Gastroesophageal sphincter (tissue), 4 donors: ENCODE measurements around the gene CACNA1C. TPM values are rescaled to one million over a fixed set of nuclear protein-coding genes. Genes with fewer than 3 reads are reported as not detected.
A peak's percentile ranks its signal among the peaks of the same experiment; 100 is the strongest.

Source experiments
- ATAC-seq: fragments of 150-250 bp; one replicate; pipeline ENCODE4 v1.9.1; 2016; ENCODE audit warnings: mild to moderate bottlenecking, moderate library complexity
- H3K27ac ChIP-seq, 4 donors: fragments of 200-600 bp; sonication (generic) in 3 of 4; 1 replicate in 3 of 4; 2 replicates in 1 of 4; pipeline ENCODE4 v1.5.1; 2016 to 2019
- H3K27me3 ChIP-seq: fragments of 200-600 bp; sonication (generic); one replicate; pipeline ENCODE4 v1.5.1; 2019
- H3K36me3 ChIP-seq, 2 donors: fragments of 200-600 bp; sonication (generic); one replicate each; pipeline ENCODE4 v1.5.1; 2019; ENCODE audit warnings: control low read depth in 1 of 2
- H3K4me1 ChIP-seq, 3 donors: fragments of 200-600 bp; sonication (generic); 1 replicate in 2 of 3; 2 replicates in 1 of 3; pipeline ENCODE4 v1.5.1; 2016 to 2019; ENCODE audit warnings: control low read depth in 2 of 3
- H3K4me3 ChIP-seq, 2 donors: fragments of 200-600 bp; sonication (generic); one replicate each; pipeline ENCODE4 v1.5.1; 2019; ENCODE audit warnings: mild to moderate bottlenecking in 1 of 2, moderate library complexity in 1 of 2
- H3K9me3 ChIP-seq, 3 donors: fragments of 200-600 bp; sonication (generic); one replicate each; pipeline ENCODE4 v1.5.1; 2017 to 2019; ENCODE audit warnings: control low read depth in 2 of 3
- EP300 ChIP-seq: sonication (generic); formaldehyde crosslinking; IDR thresholded peaks from one replicate; pipeline ENCODE4 v1.6.1; 2017; ENCODE audit warnings: antibody characterized with exemption, mild to moderate bottlenecking
- POLR2A ChIP-seq, 2 donors: fragments of 450-650 bp; IDR thresholded peaks; one replicate each; pipeline ENCODE4 v1.6.1; 2017; ENCODE audit warnings: antibody characterized with exemption in 2 of 2, mild to moderate bottlenecking in 2 of 2, moderate library complexity in 1 of 2
- POLR2AphosphoS5 ChIP-seq: sonication (generic); formaldehyde crosslinking; IDR thresholded peaks from one replicate; pipeline ENCODE4 v1.6.1; 2017; ENCODE audit warnings: antibody characterized with exemption
- WGBS, 2 donors: methylation state at CpG; one replicate each; pipeline ENCODE4 v1.1.5; 2018; ENCODE audit warnings: low coverage in 1 of 2; 5-methylcytosine and 5-hydroxymethylcytosine counted together
- total RNA-seq, 4 donors: library from RNA; depleted of rRNA; stranded (reverse); fragments of >200 nt; gene quantifications; one replicate each; pipeline ENCODE4 v1.1.0, GENCODE V29; 2016
- TF ChIP-seq, protein P1 (sequence below), 4 experiments: fragments of 200-600 bp in 2 of 4; fragments of 450-650 bp in 2 of 4; sonication (generic) in 1 of 4; IDR thresholded peaks; one replicate each; pipeline ENCODE4 v1.5.1; 2017 to 2019; ENCODE audit warnings: antibody characterized with exemption in 4 of 4, mild to moderate bottlenecking in 2 of 4, moderate library complexity in 2 of 4

The CACNA1C gene
- total RNA-seq, 4 donors from 2014 or later = 22.9 to 96.2 (median 41.4) TPM

DNA sequence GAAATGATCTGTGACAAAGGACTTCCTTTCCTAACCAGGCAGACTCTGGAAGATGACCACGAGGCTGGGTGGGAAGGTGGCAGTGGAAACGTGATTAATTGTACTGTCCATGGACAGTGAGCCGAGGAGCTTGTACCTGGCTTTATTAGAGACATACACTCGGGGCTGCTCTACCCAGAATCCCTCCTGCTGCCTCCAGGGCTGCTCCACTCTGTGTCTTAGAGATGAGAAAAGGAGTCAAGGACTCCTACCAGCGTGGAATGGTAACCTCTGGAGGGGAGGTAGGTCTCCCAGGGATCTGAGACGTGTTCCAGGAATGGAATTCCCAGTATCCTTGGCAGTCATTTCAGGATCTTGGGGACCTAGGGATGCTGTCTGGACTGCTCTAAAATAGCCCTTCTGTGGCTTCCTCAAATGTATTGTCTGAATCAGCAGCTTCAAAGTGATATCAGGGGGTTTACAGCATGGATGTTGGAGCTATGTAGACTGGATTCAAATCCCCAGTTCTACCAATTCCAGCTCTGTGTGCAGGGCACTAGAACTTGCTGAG lies 237.8 kb downstream of the CACNA1C start:
- Histone ChIP-seq H3K36me3 (no peaks in the 10 kb centered on the region), H3K9me3 (no peaks in the 10 kb centered on the region), H3K27ac (peak overlapping the region in 2 of 4 donors; percentile 19 to 39), H3K27me3 (no peaks in the 10 kb centered on the region), H3K4me1 (peaks cover 0 to 93% (median 24%) of the 10 kb centered on the region in 3 donors), H3K4me3 (no peak overlapping the region)
- 64% methylated on average over 4 of the region's 6 CpGs; no CpG with 5 or more reads in 1 of the 2 donors for WGBS, 2 donors
- TF ChIP-seq, protein P1, sequence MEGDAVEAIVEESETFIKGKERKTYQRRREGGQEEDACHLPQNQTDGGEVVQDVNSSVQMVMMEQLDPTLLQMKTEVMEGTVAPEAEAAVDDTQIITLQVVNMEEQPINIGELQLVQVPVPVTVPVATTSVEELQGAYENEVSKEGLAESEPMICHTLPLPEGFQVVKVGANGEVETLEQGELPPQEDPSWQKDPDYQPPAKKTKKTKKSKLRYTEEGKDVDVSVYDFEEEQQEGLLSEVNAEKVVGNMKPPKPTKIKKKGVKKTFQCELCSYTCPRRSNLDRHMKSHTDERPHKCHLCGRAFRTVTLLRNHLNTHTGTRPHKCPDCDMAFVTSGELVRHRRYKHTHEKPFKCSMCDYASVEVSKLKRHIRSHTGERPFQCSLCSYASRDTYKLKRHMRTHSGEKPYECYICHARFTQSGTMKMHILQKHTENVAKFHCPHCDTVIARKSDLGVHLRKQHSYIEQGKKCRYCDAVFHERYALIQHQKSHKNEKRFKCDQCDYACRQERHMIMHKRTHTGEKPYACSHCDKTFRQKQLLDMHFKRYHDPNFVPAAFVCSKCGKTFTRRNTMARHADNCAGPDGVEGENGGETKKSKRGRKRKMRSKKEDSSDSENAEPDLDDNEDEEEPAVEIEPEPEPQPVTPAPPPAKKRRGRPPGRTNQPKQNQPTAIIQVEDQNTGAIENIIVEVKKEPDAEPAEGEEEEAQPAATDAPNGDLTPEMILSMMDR (IDR thresholded peaks at IDR 0.05) = no peak
- TF ChIP-seq EP300 = no peak
- no peak for TF ChIP-seq POLR2A (IDR thresholded peaks at IDR 0.05)
- no peak for TF ChIP-seq POLR2AphosphoS5
- ATAC-seq = no peak

DNA sequence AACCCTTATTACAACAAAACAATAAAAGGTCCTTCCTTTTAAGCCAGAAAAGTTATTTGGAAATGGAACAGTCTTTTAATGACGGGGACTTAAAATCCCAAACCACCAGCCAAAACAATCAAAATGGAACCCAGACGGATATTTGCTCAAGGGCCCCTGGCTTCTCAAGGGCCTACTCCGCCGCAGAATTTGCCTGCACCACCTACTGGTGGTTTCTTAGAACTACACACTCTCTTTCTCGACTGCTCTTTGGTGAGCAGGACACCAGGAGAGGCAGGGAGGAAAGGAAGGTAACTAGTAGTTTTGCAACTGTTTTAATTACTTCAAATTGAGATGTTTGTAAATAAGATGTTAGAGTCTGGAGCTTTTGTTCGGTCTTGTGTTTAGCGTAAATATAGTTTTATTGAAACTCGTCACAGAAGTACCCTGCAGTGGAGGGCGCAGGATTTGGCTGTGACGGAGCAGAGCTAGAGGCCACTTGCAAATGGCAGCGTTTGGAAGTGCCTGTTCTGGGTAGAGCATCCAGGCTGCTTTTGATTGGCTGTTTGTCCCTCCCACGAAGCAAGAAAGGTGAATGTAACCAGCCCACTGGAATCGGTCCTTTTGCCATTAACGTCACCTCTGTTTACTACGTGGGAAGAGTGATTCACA lies 238.5 kb downstream of the CACNA1C start:
- no peaks in the 10 kb centered on the region for H3K9me3 ChIP-seq
- H3K27ac ChIP-seq = peak overlapping the region in 3 of 4 donors; percentile 26 to 39 (median 29)
- no peak for TF ChIP-seq POLR2A (IDR thresholded peaks at IDR 0.05)
- TF ChIP-seq EP300 = no peak
- TF ChIP-seq POLR2AphosphoS5 = no peak
- TF ChIP-seq, protein P1 (IDR thresholded peaks at IDR 0.05) = peak in 3 of 4 experiments; percentile 53 to 68 (median 63)
- H3K36me3 ChIP-seq = no peaks in the 10 kb centered on the region
- H3K27me3 ChIP-seq = no peaks in the 10 kb centered on the region
- peaks cover 0 to 93% (median 26%) of the 10 kb centered on the region in 3 donors for H3K4me1 ChIP-seq
- H3K4me3 ChIP-seq = no peak overlapping the region
- ATAC-seq = no peak
- 74 to 77% methylated on average over 13 to 15 of the region's 15 CpGs for WGBS, 2 donors

DNA sequence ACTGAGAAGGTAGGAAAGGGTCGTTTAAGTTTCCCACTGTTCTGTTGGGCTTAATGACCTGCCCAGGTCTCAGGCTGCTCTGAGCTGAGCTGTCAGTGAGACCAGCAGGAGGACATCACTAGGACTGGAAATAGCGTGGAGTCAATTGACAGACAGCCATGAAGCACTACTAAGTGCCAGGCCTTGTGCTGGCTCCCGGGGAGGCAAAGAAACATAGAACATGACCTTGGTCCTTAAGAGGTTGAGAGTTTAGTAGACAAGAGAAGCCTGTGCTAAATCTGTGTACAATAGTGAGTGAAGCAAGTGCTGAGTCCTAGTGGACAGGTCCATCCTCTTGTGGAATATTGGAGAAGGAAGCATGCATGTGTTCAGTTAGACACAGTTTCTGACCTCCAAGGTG lies 239.2 kb downstream of the CACNA1C start:
- Histone ChIP-seq H3K4me3 (no peak overlapping the region), H3K27ac (peak overlapping the region in 3 of 4 donors; percentile 26 to 51 (median 29)), H3K27me3 (no peaks in the 10 kb centered on the region), H3K36me3 (no peaks in the 10 kb centered on the region), H3K9me3 (no peaks in the 10 kb centered on the region), H3K4me1 (peaks cover 0 to 89% (median 21%) of the 10 kb centered on the region in 3 donors)
- ATAC-seq = no peak
- no peak for TF ChIP-seq EP300
- TF ChIP-seq, protein P1 (IDR thresholded peaks at IDR 0.05) = no peak
- TF ChIP-seq POLR2A (IDR thresholded peaks at IDR 0.05) = no peak
- no peak for TF ChIP-seq POLR2AphosphoS5
- WGBS, 2 donors = 72 to 74% methylated on average over 2 to 3 of the region's 3 CpGs

DNA sequence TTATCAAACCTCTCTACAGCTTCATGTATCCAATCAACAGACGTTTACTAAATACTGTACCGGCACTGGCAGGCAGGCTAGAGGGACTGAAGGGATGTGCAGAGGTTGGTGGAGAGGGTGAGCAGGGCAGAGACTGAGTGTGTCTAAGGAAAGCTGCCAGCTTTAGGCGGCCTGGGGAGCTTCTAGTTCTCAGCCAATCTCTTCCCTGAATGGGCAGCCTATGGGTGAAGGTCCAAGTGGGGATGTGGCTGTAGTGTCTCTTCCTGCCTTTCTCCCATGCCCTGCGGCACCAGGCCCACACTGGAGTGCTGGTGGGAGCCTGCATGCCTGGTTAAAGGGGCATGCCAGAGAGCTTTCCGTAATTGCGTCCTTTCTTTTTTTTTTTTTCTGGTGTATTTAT lies 239.8 kb downstream of the CACNA1C start:
- no peak overlapping the region for H3K4me3 ChIP-seq
- H3K4me1 ChIP-seq = peaks cover 0 to 82% (median 15%) of the 10 kb centered on the region in 3 donors
- no peaks in the 10 kb centered on the region for H3K36me3 ChIP-seq
- TF ChIP-seq, protein P1 (IDR thresholded peaks at IDR 0.05) = no peak
- no peak for TF ChIP-seq POLR2A (IDR thresholded peaks at IDR 0.05)
- no peak for TF ChIP-seq POLR2AphosphoS5
- TF ChIP-seq EP300 = no peak
- H3K27me3 ChIP-seq = no peaks in the 10 kb centered on the region
- peak overlapping the region in 3 of 4 donors; percentile 26 to 51 (median 29) for H3K27ac ChIP-seq
- WGBS, 2 donors = 30 to 40% methylated on average over 3 to 6 of the region's 6 CpGs
- ATAC-seq = no peak
- no peaks in the 10 kb centered on the region for H3K9me3 ChIP-seq
